Bone marrow (tissue), 2 donors: ENCODE results near the gene GALK2.
A peak's percentile ranks its signal among the peaks of the same experiment; 100 is the strongest.
"Not testable (repeated sequence)": the region's sequence is repeated elsewhere in the genome, so short reads cannot be mapped to it uniquely, and the experiment has no call there.

Experiments used
- DNase-seq, 2 donors: peaks; one replicate each; lab custom pipeline; 2025; lab: John Stamatoyannopoulos, UW

Gene GALK2

GRCh38 chr15:49223536-49224274, 53.7 kb downstream of the GALK2 start:
- no peak for DNase-seq

- DNase-seq, result no peak
These were observed 55.7 kb downstream of the GALK2 start for GRCh38 chr15:49225572-49226281.

GRCh38 chr15:49227602-49228001, 57.6 kb downstream of the GALK2 start:
- no peak for DNase-seq

- no peak for DNase-seq
These were observed 59.9 kb downstream of the GALK2 start for GRCh38 chr15:49229922-49230321.

- no peak for DNase-seq
These were observed 62.3 kb downstream of the GALK2 start for GRCh38 chr15:49232236-49232806.

GRCh38 chr15:49235446-49236124, 65.5 kb downstream of the GALK2 start:
- peak in 1 of 2 donors; percentile 88 for DNase-seq

- no peak for DNase-seq
These were observed 66.8 kb downstream of the GALK2 start for GRCh38 chr15:49236869-49237268.

- no peak for DNase-seq
These were observed 68.3 kb downstream of the GALK2 start for GRCh38 chr15:49238342-49238741.

- DNase-seq, result no peak
These were observed 69.1 kb downstream of the GALK2 start for GRCh38 chr15:49239105-49239504.

GRCh38 chr15:49242820-49243219, 72.8 kb downstream of the GALK2 start:
- DNase-seq, result no peak

- no peak for DNase-seq
These were observed 77.6 kb downstream of the GALK2 start for GRCh38 chr15:49247556-49248110.

GRCh38 chr15:49248291-49248690, 78.2 kb downstream of the GALK2 start:
- DNase-seq, result no peak

GRCh38 chr15:49255966-49256759, 86.1 kb downstream of the GALK2 start:
- no peak for DNase-seq

GRCh38 chr15:49265117-49265516, 95.1 kb downstream of the GALK2 start:
- DNase-seq, result not testable (repeated sequence)

- DNase-seq, result no peak
These were observed 95.9 kb downstream of the GALK2 start for GRCh38 chr15:49265911-49266310.

GRCh38 chr15:49270541-49271421, 100.7 kb downstream of the GALK2 start:
- no peak for DNase-seq

- DNase-seq, result no peak
These were observed 103.8 kb downstream of the GALK2 start for GRCh38 chr15:49273734-49274318.

GRCh38 chr15:49278751-49279150, 108.7 kb downstream of the GALK2 start:
- no peak for DNase-seq

- DNase-seq, result no peak
These were observed 109.7 kb downstream of the GALK2 start for GRCh38 chr15:49279521-49280456.
